GM12891 (cell line): ENCODE measurements around the gene TMEM143. TPM values are rescaled to one million over a fixed set of nuclear protein-coding genes. Genes with fewer than 3 reads are reported as not detected.

Source experiments
- DNase-seq: peaks from one replicate; pipeline ENCODE4 v3.0.0; 2011; ENCODE audit warnings: low spot score; ENCODE audit not compliant: insufficient read length
- FAIRE-seq: peaks from 2 replicates; lab custom pipeline; 2011; peaks lifted over from hg19 to GRCh38; lab: Jason Lieb, UNC
- PAX5 ChIP-seq: IDR thresholded peaks from 2 replicates; pipeline ENCODE4 v1.6.1; 2011; ENCODE audit warnings: low read length, moderate library complexity, mild to moderate bottlenecking; ENCODE audit not compliant: insufficient read depth, severe bottlenecking
- POLR2A ChIP-seq: IDR thresholded peaks from 2 replicates; pipeline ENCODE4 v1.6.1; 2011; ENCODE audit warnings: low read depth, low read length, control low read depth
- POLR2AphosphoS5 ChIP-seq: IDR thresholded peaks from 2 replicates; pipeline ENCODE4 v1.6.1; 2011; ENCODE audit warnings: low read depth, low read length, control low read depth
- POU2F2 ChIP-seq: IDR thresholded peaks from 2 replicates; pipeline ENCODE4 v1.6.1; 2011; ENCODE audit warnings: low read depth, mild to moderate bottlenecking, control low read depth, low read length, moderate library complexity
- SPI1 ChIP-seq: IDR thresholded peaks from 2 replicates; pipeline ENCODE4 v1.6.1; 2011; ENCODE audit warnings: low read depth, low read length, control low read depth
- TAF1 ChIP-seq: IDR thresholded peaks from 2 replicates; pipeline ENCODE4 v1.6.1; 2011; ENCODE audit warnings: low read depth, low read length, control low read depth
- polyA plus RNA-seq: library from polyadenylated mRNA; unstranded; fragments of >200 nt; gene quantifications from one replicate; pipeline ENCODE4 v1.2.1, GENCODE V29; 2012; ENCODE audit warnings: low read depth, missing spikeins, inconsistent platforms; ENCODE audit not compliant: missing spikeins

TMEM143 gene
- 11.0 TPM for polyA plus RNA-seq

- FAIRE-seq (peak; percentile 100), DNase-seq (peak; percentile 96)
- TF ChIP-seq POU2F2 = no peak
- peak; percentile 51; the same call in 1 of the 2 replicates for TF ChIP-seq TAF1
- TF ChIP-seq POLR2AphosphoS5 = no peak; the same call in 1 of the 2 replicates
- peak; percentile 63 for TF ChIP-seq POLR2A
- no peak for TF ChIP-seq PAX5
Observed at GRCh38 chr19:48363810-48364597, at the start of gene TMEM143, which contains the start of gene SYNGR4. TMEM143 (minus strand) TSS chr19:48363940; CDS start chr19:48363920, 20 bp downstream. SYNGR4 (plus strand) TSS chr19:48364367; CDS start chr19:48365843, 1,476 bp downstream.

- no peak for TF ChIP-seq POLR2AphosphoS5
- TF ChIP-seq POLR2A = no peak
- peak; percentile 95 for TF ChIP-seq SPI1
- FAIRE-seq (peak; percentile 82), DNase-seq (no peak)
Observed at GRCh38 chr19:48405850-48406249, 42.1 kb upstream of the TMEM143 start.

- no peak for DNase-seq
- FAIRE-seq = no peak
- no peak for TF ChIP-seq SPI1
- TF ChIP-seq POLR2A = no peak
- TF ChIP-seq POU2F2 = no peak
- no peak for TF ChIP-seq TAF1
- no peak for TF ChIP-seq POLR2AphosphoS5
- TF ChIP-seq PAX5 = no peak
Observed at GRCh38 chr19:48405010-48405659, 41.4 kb upstream of the TMEM143 start.

- DNase-seq (peak; percentile 74), FAIRE-seq (peak; percentile 90)
- 0 out of 2 replicates have a peak, but pooled peaks have one; percentile 32 for TF ChIP-seq POU2F2
- no peak for TF ChIP-seq PAX5
- no peak for TF ChIP-seq TAF1
- no peak for TF ChIP-seq POLR2A
- no peak for TF ChIP-seq POLR2AphosphoS5
- TF ChIP-seq SPI1 = no peak
Observed at GRCh38 chr19:48403606-48404005, 39.9 kb upstream of the TMEM143 start.

- no peak for TF ChIP-seq TAF1
- no peak for TF ChIP-seq POLR2AphosphoS5
- no peak for TF ChIP-seq PAX5
- no peak for TF ChIP-seq SPI1
- no peak for TF ChIP-seq POU2F2
- no peak for TF ChIP-seq POLR2A
- FAIRE-seq = no peak
Observed at GRCh38 chr19:48401287-48401686, 37.5 kb upstream of the TMEM143 start.

GRCh38 chr19:48400018-48400742 lies 36.4 kb upstream of the TMEM143 start:
- DNase-seq (no peak), FAIRE-seq (no peak)
- no peak for TF ChIP-seq PAX5
- TF ChIP-seq POU2F2 = no peak
- TF ChIP-seq SPI1 = no peak
- no peak for TF ChIP-seq TAF1
- no peak for TF ChIP-seq POLR2A
- no peak for TF ChIP-seq POLR2AphosphoS5

More at GRCh38 chr19:48401287-48401686, 37.5 kb upstream of the TMEM143 start:
- no peak for DNase-seq

GRCh38 chr19:48398375-48399235 lies 34.9 kb upstream of the TMEM143 start:
- peak; percentile 99 for FAIRE-seq
- DNase-seq = peak; percentile 85
- TF ChIP-seq TAF1 (0 out of 2 replicates have a peak, but pooled peaks have one; percentile 19), POLR2AphosphoS5 (peak; percentile 35; the same call in 1 of the 2 replicates), SPI1 (no peak)

- FAIRE-seq (no peak), DNase-seq (no peak)
- TF ChIP-seq SPI1 (no peak), POLR2AphosphoS5 (peak; percentile 5; the same call in 1 of the 2 replicates)
Observed at GRCh38 chr19:48398102-48398374, 34.3 kb upstream of the TMEM143 start.
